CD4-positive, alpha-beta T cell treated with Interleukin-2 at 100 ng/mL for 4 hours (primary cell): Measurements from ENCODE around the gene SRC.

Experiments used
- DNase-seq: peaks from one replicate; pipeline ENCODE4 v3.0.0-alpha.2; 2020; ENCODE audit warnings: low spot score

SRC gene

DNA sequence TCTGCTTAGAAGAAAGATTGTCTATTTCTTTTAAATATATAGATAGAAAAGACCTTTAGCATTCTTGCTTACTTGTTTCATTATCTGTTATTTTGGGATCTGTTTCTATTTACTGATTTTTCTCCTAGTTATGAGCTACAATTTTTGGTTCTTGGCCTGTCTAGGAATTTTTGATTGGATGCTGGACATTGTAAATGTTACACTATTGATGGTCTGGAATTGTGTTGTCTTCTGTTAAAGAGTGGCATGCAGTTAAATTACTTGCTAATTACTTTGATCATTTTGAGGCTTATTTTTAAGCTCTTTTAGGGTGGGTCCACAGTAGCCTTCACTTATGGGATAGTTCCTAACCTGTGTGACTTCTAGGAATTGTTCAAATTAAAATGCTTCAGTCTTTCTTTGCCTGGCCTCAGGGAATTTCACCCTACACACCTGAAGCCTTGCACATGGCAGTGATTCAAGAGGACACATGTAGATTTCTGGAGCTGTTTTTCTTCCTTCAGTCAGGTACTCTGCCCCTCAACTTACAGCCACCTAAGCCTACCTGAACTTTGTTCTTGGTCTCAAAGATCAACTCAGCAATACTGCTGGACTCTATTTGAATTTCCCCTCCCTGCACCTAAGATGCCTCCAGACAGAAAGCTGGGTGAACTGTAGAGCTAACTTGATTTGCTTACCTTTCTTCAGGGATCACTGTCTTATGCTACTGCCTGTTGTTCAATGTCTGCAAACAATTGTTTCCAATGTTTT, 108.9 kb downstream of the SRC start:
- DNase-seq = no peak
